Body of pancreas (tissue), 4 donors: Measurements from ENCODE around the gene XKR8. TPM values are rescaled to one million over a fixed set of nuclear protein-coding genes. Genes with fewer than 3 reads are reported as not detected.
"Not testable (repeated sequence)": the region's sequence is repeated elsewhere in the genome, so short reads cannot be mapped to it uniquely, and the experiment has no call there.

Experiments
- ATAC-seq: fragments of 150-250 bp; one replicate; pipeline ENCODE4 v1.9.1; 2016
- DNase-seq, 4 donors: peaks; one replicate each; pipeline ENCODE4 v3.0.0-alpha.2; 2019
- H3K27ac ChIP-seq, 4 donors: fragments of 200-600 bp; sonication (generic); 1 replicate in 3 of 4; 2 replicates in 1 of 4; pipeline versions ENCODE4 v1.5.1 to v1.6.1; 2016 to 2019; ENCODE audit warnings: mild to moderate bottlenecking in 1 of 4, mixed read lengths in 1 of 4, moderate library complexity in 1 of 4
- H3K27me3 ChIP-seq, 2 donors: fragments of 200-600 bp; sonication (generic); one replicate each; pipeline ENCODE4 v1.6.0; 2016; ENCODE audit warnings: mild to moderate bottlenecking in 1 of 2
- H3K36me3 ChIP-seq, 2 donors: fragments of 200-600 bp; sonication (generic); replicated peaks in 1 of 2; 2 replicates each; pipeline ENCODE4 v1.5.1; 2016; ENCODE audit warnings: low read depth in 2 of 2; ENCODE audit not compliant: insufficient read depth in 1 of 2
- H3K4me1 ChIP-seq: fragments of 200-600 bp; sonication (generic); one replicate; pipeline ENCODE4 v1.6.0; 2016
- H3K4me3 ChIP-seq, 2 donors: fragments of 200-600 bp; sonication (generic); 1 replicate in 1 of 2; 2 replicates in 1 of 2; pipeline ENCODE4 v1.5.1; 2016 to 2019
- H3K9me3 ChIP-seq, 3 donors: fragments of 200-600 bp; sonication (generic); 1 replicate in 2 of 3; 2 replicates in 1 of 3; pipeline ENCODE4 v1.5.1; 2016
- CTCF ChIP-seq, 7 experiments: fragments of 450-650 bp in 4 of 7; fragments of 200-600 bp in 3 of 7; sonication (generic) in 3 of 7; IDR thresholded peaks; one replicate each; pipeline ENCODE4 v1.5.1; 2016 to 2019; ENCODE audit warnings: antibody characterized with exemption in 7 of 7
- POLR2A ChIP-seq, 3 donors: fragments of 450-650 bp; IDR thresholded peaks; one replicate each; pipeline ENCODE4 v1.6.1; 2016; ENCODE audit warnings: antibody characterized with exemption in 3 of 3, mild to moderate bottlenecking in 2 of 3
- WGBS, 2 donors: methylation state at CpG; one replicate each; pipeline ENCODE4 v1.1.5; 2017; 5-methylcytosine and 5-hydroxymethylcytosine counted together
- intact Hi-C: fragments of 100-400 bp; cut with DNase I; formaldehyde crosslinking; loops from one replicate; pipeline ENCODE4 v1.15.1; 2023
- total RNA-seq, 2 donors: library from RNA; depleted of rRNA; stranded (reverse); fragments of >200 nt; gene quantifications; one replicate each; pipeline ENCODE4 v1.1.0, GENCODE V29; 2016

Gene XKR8
- total RNA-seq, 2 donors from 2014 or later = 7.9 to 14.5 TPM

DNA sequence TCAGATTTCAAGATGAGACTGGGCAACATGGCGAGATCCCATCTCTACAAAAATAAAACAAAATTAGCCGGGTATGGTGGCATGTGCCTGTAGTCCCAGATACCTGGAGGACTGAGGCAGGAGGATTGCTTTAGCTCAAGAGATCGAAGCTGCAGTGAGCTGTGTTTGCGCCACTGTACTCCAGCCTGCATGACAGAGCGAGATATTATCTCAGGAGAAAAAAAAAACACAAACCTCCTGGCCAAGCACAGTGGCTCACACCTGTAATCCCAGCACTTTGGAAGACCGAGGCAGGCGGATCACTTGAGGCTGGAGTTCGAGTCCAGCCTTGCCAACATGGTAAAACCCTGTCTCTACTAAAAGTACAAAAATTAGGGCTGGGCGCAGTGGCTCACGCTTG is 42.8 kb downstream of the XKR8 start:
- no peak for DNase-seq
- ATAC-seq = no peak
- Histone ChIP-seq H3K4me3 (no peak overlapping the region), H3K27ac (no peak overlapping the region), H3K36me3 (peaks cover 7 to 23% of the 10 kb centered on the region in 2 donors), H3K4me1 (no peaks in the 10 kb centered on the region), H3K9me3 (no peaks in the 10 kb centered on the region), H3K27me3 (no peaks in the 10 kb centered on the region)
- TF ChIP-seq CTCF (IDR thresholded peaks at IDR 0.05) (no peak), POLR2A (IDR thresholded peaks at IDR 0.05) (no peak)
- intact Hi-C loops = no loop called here
- 93 to 97% methylated on average over 10 of the region's 10 CpGs for WGBS, 2 donors

DNA sequence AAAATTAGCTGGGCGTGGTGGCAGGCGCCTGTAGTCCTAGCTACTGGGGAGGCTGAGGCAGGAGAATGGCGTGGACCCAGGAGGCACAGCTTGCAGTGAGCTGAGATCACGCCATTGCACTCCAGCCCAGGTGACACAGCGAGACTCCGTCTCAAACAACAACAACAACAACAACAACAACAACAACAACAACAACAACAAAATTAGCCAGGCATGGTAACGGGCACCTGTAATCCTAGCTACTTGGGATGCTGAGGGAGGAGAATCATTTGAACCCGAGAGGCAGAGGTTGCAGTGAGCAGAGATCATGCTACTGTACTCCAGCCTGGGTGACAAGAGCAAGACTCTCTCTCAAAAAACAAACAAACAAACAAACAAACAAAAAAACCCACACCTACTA is 43.3 kb downstream of the XKR8 start:
- intact Hi-C loops = not testable (repeated sequence)

GRCh38 chr1:28010969-28011368 is 51.2 kb downstream of the XKR8 start:
- Histone ChIP-seq H3K27me3 (no peaks in the 10 kb centered on the region), H3K36me3 (peaks cover 0 to 19% of the 10 kb centered on the region in 2 donors), H3K27ac (no peak overlapping the region), H3K4me1 (no peaks in the 10 kb centered on the region), H3K4me3 (no peak overlapping the region), H3K9me3 (no peaks in the 10 kb centered on the region)
- no peak for TF ChIP-seq CTCF (IDR thresholded peaks at IDR 0.05)
- no peak for TF ChIP-seq POLR2A (IDR thresholded peaks at IDR 0.05)
- DNase-seq (no peak), ATAC-seq (no peak)
- 88 to 97% methylated on average over 1 of the region's 1 CpG for WGBS, 2 donors
- intact Hi-C loops = no loop called here

More for the DNA sequence above, 43.3 kb downstream of the XKR8 start:
- H3K36me3 ChIP-seq = peaks cover 4 to 21% of the 10 kb centered on the region in 2 donors
- H3K27ac ChIP-seq, H3K9me3 ChIP-seq, DNase-seq, ATAC-seq, H3K4me3 ChIP-seq, H3K4me1 ChIP-seq, H3K27me3 ChIP-seq: not testable (repeated sequence)
- 98% methylated on average over 5 to 8 of the region's 8 CpGs for WGBS, 2 donors

Other genes with a start within 250 kb of the XKR8 start
- gene FAM76A, start 234.0 kb upstream of the XKR8 start, total RNA-seq = 1 to 10 TPM; 5.4 to 7.6 TPM
- gene STX12, start 186.8 kb upstream of the XKR8 start, total RNA-seq = 10 to 100 TPM; 22.6 to 26.7 TPM
- gene PPP1R8, start 129.2 kb upstream of the XKR8 start, total RNA-seq = 10 to 100 TPM in 1 of 2 donors, 1 to 10 TPM in 1; 8.9 to 11.2 TPM
- gene THEMIS2, start 87.4 kb upstream of the XKR8 start, total RNA-seq = 10 to 100 TPM in 1 of 2 donors, 1 to 10 TPM in 1; 4.6 to 21.0 TPM
- gene RPA2, start 45.4 kb upstream of the XKR8 start, total RNA-seq = 10 to 100 TPM in 1 of 2 donors, 1 to 10 TPM in 1; 4.6 to 23.3 TPM
- 10 to 100 TPM; 18.8 to 28.0 TPM for gene SMPDL3B, start 25.0 kb upstream of the XKR8 start, total RNA-seq
- 10 to 100 TPM in 1 of 2 donors, 1 to 10 TPM in 1; 7.8 to 15.5 TPM for gene EYA3, start 128.6 kb downstream of the XKR8 start, total RNA-seq
- 1 to 10 TPM; 2.3 to 3.6 TPM for gene PTAFR, start 216.7 kb downstream of the XKR8 start, total RNA-seq